ENCODE measurements around the gene SMC5.

DNA sequence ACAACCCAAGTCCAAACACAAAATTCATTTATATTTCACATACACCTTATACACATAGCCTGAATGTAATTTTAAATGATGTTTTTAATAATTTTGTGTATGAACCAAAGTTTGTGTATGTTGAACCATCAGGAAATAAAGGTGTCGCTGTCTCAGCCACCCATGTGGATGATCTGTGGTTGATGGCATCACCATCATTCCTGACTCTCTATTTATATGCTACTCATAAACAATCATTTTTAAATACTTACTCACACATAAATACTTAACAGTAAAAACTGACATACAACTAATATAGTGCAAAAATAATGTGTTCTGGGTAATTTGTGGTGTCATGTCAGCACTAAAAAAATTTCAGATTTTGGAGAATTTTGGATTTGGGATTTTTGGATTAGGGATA lies 38.4 kb downstream of the SMC5 start:
- TF ChIP-seq, protein P1, sequence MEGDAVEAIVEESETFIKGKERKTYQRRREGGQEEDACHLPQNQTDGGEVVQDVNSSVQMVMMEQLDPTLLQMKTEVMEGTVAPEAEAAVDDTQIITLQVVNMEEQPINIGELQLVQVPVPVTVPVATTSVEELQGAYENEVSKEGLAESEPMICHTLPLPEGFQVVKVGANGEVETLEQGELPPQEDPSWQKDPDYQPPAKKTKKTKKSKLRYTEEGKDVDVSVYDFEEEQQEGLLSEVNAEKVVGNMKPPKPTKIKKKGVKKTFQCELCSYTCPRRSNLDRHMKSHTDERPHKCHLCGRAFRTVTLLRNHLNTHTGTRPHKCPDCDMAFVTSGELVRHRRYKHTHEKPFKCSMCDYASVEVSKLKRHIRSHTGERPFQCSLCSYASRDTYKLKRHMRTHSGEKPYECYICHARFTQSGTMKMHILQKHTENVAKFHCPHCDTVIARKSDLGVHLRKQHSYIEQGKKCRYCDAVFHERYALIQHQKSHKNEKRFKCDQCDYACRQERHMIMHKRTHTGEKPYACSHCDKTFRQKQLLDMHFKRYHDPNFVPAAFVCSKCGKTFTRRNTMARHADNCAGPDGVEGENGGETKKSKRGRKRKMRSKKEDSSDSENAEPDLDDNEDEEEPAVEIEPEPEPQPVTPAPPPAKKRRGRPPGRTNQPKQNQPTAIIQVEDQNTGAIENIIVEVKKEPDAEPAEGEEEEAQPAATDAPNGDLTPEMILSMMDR (IDR thresholded peaks at IDR 0.05): no peak
- no peak for TF ChIP-seq ZFX (IDR thresholded peaks at IDR 0.05; ENCODE audit: borderline replicate concordance)

Data from 22Rv1 (cell line).